HUES48 (cell line): ENCODE measurements around the gene FAM171A2.
"Not testable (repeated sequence)": the region's sequence is repeated elsewhere in the genome, so short reads cannot be mapped to it uniquely, and the experiment has no call there.

Experiments
- H3K27ac ChIP-seq: one replicate; pipeline ENCODE4 v1.7.0; 2013; ENCODE audit warnings: low read depth, low read length, inconsistent platforms
- H3K27me3 ChIP-seq: 2 replicates; pipeline ENCODE4 v1.6.1; 2013; ENCODE audit warnings: mild to moderate bottlenecking, low read length; ENCODE audit not compliant: control insufficient read depth, insufficient read depth
- H3K36me3 ChIP-seq: 2 replicates; pipeline ENCODE4 v1.6.1; 2013; ENCODE audit warnings: low read length; ENCODE audit not compliant: control insufficient read depth, insufficient read depth
- H3K4me1 ChIP-seq: 2 replicates; pipeline ENCODE4 v1.6.1; 2013; ENCODE audit warnings: mild to moderate bottlenecking, low read length; ENCODE audit not compliant: control insufficient read depth, insufficient read depth
- H3K4me3 ChIP-seq: 2 replicates; pipeline ENCODE4 v1.5.1; 2013; ENCODE audit warnings: mild to moderate bottlenecking, low read depth, low read length
- H3K9ac ChIP-seq: 2 replicates; pipeline ENCODE4 v1.6.1; 2013; ENCODE audit warnings: mild to moderate bottlenecking, low read depth, low read length, moderate library complexity
- H3K9me3 ChIP-seq: 2 replicates; pipeline ENCODE4 v1.6.1; 2013; ENCODE audit warnings: low read length; ENCODE audit not compliant: control insufficient read depth, insufficient read depth

FAM171A2 gene

DNA sequence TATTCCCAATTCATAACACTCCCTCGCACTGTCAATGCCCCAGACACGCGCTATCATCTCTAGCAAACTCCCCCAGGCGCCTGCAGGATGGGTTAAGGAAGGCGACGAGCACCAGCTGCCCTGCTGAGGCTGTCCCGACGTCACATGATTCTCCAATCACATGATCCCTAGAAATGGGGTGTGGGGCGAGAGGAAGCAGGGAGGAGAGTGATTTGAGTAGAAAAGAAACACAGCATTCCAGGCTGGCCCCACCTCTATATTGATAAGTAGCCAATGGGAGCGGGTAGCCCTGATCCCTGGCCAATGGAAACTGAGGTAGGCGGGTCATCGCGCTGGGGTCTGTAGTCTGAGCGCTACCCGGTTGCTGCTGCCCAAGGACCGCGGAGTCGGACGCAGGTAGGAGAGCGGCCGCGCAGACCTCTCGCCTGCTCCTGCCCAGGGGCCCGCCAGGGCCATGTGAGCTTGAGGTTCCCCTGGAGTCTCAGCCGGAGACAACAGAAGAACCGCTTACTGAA is 18.7 kb downstream of the FAM171A2 start, which contains the start of gene GRN:
Gene GRN, plus strand, starts transcription at position 364 of the 515 bp plus-strand sequence. CDS start 3,863 bp downstream, outside the sequence.
- no peaks in the 10 kb centered on the region for H3K9me3 ChIP-seq
- H3K4me3 ChIP-seq, result peak within 1 kb of the TSS; percentile 81
- 0 out of 2 replicates have a peak, but pooled peaks cover 2% of the 10 kb centered on the region for H3K36me3 ChIP-seq
- H3K27me3 ChIP-seq, result no peaks in the 10 kb centered on the region
- peak within 1 kb of the TSS; percentile 34 for H3K9ac ChIP-seq
- peak within 1 kb of the TSS; percentile 59 for H3K27ac ChIP-seq
- H3K4me1 ChIP-seq, result peaks cover 5% of the 10 kb centered on the region; the same call in 1 of the 2 replicates

DNA sequence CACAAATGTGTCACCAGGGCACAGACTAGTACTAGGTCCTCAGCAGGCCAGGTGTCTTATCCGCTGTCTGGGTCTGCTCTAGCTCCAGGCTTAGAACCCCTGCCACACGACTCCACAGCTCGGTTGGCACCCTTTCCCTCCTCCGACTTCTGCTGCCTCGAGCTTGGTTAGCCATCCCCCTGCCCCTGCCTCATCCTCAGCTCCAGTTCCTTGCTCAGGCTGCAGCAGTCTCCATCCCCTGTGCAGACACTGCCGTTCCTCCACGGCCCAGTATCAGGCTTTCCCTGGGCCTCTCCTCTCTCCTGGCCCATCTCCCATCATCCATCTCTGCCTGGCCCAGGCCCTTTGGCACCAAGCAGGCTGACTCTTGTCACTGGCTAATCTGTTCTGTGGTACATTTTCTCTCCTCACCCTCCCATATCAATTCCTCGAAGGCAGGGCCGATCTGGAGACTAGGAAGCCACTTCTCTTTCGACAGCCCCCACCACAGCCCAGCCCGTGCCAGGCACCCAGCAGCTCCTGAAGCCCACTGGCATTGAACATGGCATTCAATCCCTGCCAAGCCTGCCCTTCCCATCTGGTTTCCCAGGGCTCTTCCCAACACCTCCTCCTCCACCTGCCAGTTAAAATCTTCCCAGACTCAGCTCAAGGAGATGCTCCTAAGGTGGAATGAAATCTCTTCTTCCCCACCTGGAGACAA is 20.0 kb downstream of the FAM171A2 start:
- no peak overlapping the region for H3K9ac ChIP-seq
- H3K4me1 ChIP-seq, result peaks cover 5% of the 10 kb centered on the region; the same call in 1 of the 2 replicates
- no peak overlapping the region for H3K4me3 ChIP-seq
- no peaks in the 10 kb centered on the region for H3K9me3 ChIP-seq
- H3K27me3 ChIP-seq, result no peaks in the 10 kb centered on the region
- H3K27ac ChIP-seq, result no peak overlapping the region
- no peaks in the 10 kb centered on the region for H3K36me3 ChIP-seq

DNA sequence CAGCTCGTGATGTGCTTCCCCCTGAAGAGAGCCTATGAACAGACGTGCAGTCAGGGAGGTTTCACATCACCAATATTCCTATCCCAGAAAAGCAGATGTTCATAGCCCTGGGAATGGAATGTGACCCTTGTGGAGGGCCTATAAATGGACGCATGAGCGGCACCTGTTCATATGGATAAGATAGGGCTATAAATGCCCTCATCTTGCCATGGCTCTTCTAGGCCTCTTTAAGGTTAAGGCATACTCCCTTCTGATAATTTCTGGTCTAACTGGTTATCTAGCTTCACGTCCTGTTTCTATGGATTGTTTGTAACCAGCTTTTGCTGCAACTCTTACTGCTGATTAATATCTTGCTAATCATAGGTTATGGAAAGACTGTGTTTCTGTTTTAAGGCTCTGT is 23.1 kb downstream of the FAM171A2 start:
- not testable (repeated sequence) for H3K27ac ChIP-seq, H3K9ac ChIP-seq, H3K9me3 ChIP-seq, H3K4me1 ChIP-seq, H3K27me3 ChIP-seq, H3K4me3 ChIP-seq, H3K36me3 ChIP-seq

DNA sequence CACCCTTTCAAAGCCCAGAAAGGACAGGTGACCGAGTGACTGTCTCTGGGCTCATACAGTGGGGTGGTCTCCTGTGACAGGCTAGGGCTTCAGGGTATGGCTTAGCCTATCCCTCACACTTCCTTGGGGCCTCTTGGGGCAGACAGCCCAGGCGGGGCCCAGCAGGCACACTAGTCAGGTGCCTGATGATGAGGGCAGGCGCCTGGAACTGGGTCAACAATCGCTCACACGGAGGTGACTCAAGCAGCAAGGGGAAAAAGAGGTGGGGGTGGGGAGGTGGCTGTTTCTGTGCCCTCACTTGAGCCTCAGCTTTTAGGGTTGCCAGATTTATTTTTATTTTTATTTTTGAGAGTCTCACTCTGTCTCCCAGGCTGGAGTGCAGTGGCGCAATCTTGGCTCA is 25.0 kb downstream of the FAM171A2 start:
- Histone ChIP-seq H3K4me1 (peaks cover 10% of the 10 kb centered on the region; the same call in 1 of the 2 replicates), H3K9ac (no peak overlapping the region), H3K9me3 (no peaks in the 10 kb centered on the region), H3K27me3 (no peaks in the 10 kb centered on the region), H3K4me3 (no peak overlapping the region), H3K27ac (no peak overlapping the region), H3K36me3 (no peaks in the 10 kb centered on the region)

DNA sequence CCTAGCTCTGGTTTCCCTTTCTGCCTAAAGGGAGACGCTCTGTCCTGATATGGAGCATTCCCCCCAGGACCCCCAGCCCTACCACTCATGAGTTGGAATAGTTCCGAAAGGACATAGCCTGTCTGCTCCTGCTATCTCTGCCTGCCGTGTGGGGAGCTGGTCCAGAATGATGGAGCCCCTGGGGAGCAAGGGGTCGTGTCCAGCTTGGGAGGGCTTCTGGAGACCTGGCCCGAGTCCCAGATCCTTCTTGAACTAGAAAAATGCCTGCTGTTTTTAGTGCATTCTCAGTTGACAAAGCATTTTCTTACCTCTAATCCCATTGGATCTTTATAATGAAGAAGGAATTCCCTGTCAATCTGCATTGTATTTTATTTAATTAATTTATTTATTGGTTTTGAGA is 27.7 kb downstream of the FAM171A2 start:
- no peaks in the 10 kb centered on the region for H3K27me3 ChIP-seq
- no peak overlapping the region for H3K4me3 ChIP-seq
- H3K4me1 ChIP-seq, result peaks cover 10% of the 10 kb centered on the region; the same call in 1 of the 2 replicates
- H3K9me3 ChIP-seq, result no peaks in the 10 kb centered on the region
- H3K36me3 ChIP-seq, result no peaks in the 10 kb centered on the region
- H3K27ac ChIP-seq, result no peak overlapping the region
- H3K9ac ChIP-seq, result no peak overlapping the region

DNA sequence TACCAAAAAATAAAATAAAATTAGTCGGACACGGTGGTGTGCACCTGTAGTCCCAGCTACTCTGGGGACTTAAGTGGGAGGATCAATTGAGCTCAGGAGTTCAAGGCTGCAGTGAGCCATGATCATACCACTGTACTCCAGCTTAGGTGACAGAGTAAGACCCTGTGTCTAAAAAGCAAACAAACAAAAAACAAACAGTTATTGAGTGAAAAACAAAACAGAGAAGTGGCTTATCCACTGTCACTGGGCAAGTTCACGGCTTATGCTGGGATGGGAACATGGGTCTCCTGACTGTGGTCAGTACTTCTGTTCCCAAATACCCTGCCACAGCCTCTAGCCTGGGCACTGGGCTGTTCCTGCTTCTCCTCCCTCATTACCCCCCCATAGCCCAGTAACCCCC is 28.1 kb downstream of the FAM171A2 start:
- Histone ChIP-seq H3K4me3 (no peak overlapping the region), H3K9me3 (no peaks in the 10 kb centered on the region), H3K27me3 (no peaks in the 10 kb centered on the region), H3K27ac (no peak overlapping the region), H3K36me3 (no peaks in the 10 kb centered on the region), H3K9ac (no peak overlapping the region), H3K4me1 (peaks cover 10% of the 10 kb centered on the region; the same call in 1 of the 2 replicates)

DNA sequence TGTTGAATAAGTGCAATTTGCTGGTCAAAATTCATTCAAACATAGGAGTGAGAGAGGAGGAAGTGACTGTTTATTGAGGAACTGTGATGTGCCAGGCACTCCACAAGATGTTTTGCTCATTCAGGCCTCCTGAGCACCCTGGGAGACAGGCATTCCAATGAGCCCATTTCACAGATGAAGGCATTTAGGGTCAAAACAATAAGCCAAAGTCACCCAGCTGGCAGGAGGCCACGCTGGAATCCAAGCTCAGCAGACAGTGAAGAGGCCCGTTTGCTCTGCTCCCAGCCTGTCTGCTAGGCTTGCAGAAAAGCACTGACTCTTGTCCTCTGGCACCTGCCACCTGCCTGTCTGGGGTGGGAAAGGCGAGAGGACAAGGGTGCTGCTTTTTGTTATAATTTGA is 28.9 kb downstream of the FAM171A2 start:
- no peak overlapping the region for H3K4me3 ChIP-seq
- H3K27ac ChIP-seq, result no peak overlapping the region
- no peak overlapping the region for H3K9ac ChIP-seq
- H3K9me3 ChIP-seq, result no peaks in the 10 kb centered on the region
- no peaks in the 10 kb centered on the region for H3K27me3 ChIP-seq
- no peaks in the 10 kb centered on the region for H3K36me3 ChIP-seq
- H3K4me1 ChIP-seq, result peaks cover 10% of the 10 kb centered on the region; the same call in 1 of the 2 replicates

DNA sequence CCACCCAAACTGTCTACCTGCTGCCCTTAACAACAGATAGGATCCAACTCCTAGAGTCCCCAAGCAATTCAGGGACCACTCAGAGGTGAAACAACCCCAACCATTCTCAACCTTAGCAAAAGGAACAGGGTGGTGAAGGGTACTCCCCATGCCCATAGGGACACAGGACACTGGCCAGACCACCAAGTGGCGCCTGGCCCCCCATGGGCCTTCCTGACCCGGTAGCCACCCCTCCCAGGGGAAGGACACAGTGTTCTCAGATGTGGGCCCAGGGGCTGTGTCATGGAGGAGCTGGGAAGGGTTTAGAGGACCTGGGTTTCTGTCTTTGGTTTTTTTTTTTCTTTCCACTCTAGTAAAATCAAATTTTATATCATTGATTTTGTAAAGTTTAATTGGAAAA is 29.3 kb downstream of the FAM171A2 start:
- Histone ChIP-seq H3K9ac (no peak overlapping the region), H3K4me1 (peaks cover 10% of the 10 kb centered on the region; the same call in 1 of the 2 replicates), H3K27me3 (no peaks in the 10 kb centered on the region), H3K4me3 (no peak overlapping the region), H3K27ac (no peak overlapping the region), H3K36me3 (no peaks in the 10 kb centered on the region), H3K9me3 (no peaks in the 10 kb centered on the region)

DNA sequence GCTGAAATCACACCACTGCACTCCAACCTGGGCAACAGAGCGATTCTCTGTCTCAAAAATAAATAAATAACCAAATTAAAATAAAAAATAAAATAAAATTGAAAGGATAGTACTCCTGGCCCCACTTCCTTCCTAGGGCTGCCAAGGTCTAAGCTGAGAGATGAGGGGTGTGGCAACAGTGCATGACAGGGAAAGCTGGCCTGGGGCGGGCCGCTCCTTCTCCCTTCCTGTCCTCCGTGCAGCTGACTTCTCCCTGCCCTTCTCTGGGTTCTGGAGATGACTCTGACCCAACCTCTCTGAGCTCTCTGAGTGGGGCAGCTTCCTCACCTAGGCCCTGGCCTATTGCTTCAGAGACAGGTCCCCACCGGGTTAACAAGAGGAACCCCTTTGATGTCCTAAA is 30.3 kb downstream of the FAM171A2 start:
- Histone ChIP-seq H3K4me3 (no peak overlapping the region), H3K27ac (no peak overlapping the region), H3K9ac (no peak overlapping the region), H3K4me1 (peaks cover 10% of the 10 kb centered on the region; the same call in 1 of the 2 replicates), H3K36me3 (no peaks in the 10 kb centered on the region), H3K27me3 (no peaks in the 10 kb centered on the region), H3K9me3 (no peaks in the 10 kb centered on the region)

DNA sequence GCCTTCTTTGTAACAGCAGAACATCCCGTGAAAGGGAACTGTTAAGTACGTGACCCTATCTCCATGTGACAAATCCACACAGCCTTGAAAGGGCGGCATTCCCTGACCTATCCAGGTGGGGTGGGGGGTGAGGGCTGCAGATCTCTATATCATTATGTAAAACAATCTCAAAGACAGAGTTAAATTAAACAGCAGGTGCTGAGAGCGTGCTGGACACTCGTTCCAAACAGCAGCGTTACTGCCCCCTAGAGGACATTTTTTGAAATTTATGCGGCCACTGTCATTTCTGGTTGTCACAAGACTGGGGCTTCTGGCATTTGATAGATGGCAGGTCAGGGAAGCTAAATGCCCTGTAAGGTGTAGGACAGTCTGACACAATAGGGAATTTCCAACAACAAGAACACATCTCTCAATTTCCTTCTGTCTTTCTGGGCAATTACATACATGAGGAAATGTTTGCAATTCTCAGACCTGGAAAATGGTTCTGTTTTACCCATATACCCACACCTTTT is 32.3 kb downstream of the FAM171A2 start:
- H3K36me3 ChIP-seq, result no peaks in the 10 kb centered on the region
- H3K9ac ChIP-seq, result no peak overlapping the region
- peaks cover 10% of the 10 kb centered on the region; the same call in 1 of the 2 replicates for H3K4me1 ChIP-seq
- no peaks in the 10 kb centered on the region for H3K27me3 ChIP-seq
- no peak overlapping the region for H3K27ac ChIP-seq
- no peak overlapping the region for H3K4me3 ChIP-seq
- no peaks in the 10 kb centered on the region for H3K9me3 ChIP-seq

DNA sequence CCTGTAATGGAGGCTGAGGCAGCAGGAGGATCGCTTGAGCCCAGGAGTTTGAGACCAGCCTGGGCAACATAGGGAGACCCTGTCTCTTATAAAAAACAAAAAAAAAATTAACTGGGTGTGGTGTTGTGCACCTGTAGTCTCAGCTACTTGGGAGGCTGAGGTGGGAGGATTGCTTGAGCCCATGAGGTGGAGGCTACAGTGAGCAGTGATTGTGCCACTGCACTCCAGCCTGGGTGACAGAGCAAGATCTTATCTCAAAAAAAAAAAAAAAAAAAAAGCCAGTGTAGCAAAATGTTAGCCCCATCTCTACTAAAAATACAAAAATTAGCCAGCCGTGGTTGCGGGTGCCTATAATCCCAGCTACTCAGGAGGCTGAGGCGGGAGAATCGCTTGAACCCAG is 33.4 kb downstream of the FAM171A2 start:
- not testable (repeated sequence) for H3K4me3 ChIP-seq, H3K9me3 ChIP-seq, H3K27me3 ChIP-seq, H3K36me3 ChIP-seq, H3K4me1 ChIP-seq, H3K27ac ChIP-seq, H3K9ac ChIP-seq
